GM19452 (cell line): ENCODE measurements around the gene UGT1A8.
"Not testable (repeated sequence)": the region's sequence is repeated elsewhere in the genome, so short reads cannot be mapped to it uniquely, and the experiment has no call there.

Experiments
- ATAC-seq: cut with Tn5 transposase; IDR thresholded peaks from one replicate; pipeline ENCODE4 v1.9.1; 2021; ENCODE audit not compliant: unreplicated experiment

Gene UGT1A8

GRCh38 chr2:233713262-233713615 is 95.8 kb downstream of the UGT1A8 start:
- ATAC-seq, result no peak

DNA sequence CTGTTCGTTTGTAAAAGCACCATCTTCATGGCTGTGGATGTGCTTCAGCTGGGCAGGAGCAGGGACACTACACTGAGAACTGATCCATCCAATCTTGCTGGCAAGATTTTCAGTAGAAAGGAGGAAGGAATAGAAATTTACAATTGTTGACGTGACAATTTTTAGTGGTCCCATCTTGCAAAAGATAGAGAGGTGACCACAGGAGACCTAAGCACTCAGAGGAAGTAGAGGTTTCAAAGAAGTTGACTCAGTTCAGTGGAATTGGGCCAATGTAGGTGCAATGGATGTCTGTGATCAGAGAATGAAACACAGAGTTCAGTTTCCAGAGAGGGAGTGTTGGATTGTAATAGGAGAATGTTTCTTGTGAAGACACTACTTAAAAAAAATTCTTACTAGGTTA is 96.7 kb downstream of the UGT1A8 start:
- ATAC-seq, result no peak

GRCh38 chr2:233718552-233718951 is 101.1 kb downstream of the UGT1A8 start, which contains the start of gene UGT1A4:
UGT1A4 (plus strand) TSS chr2:233718736; CDS start chr2:233718821, 85 bp downstream.
- no peak for ATAC-seq

DNA sequence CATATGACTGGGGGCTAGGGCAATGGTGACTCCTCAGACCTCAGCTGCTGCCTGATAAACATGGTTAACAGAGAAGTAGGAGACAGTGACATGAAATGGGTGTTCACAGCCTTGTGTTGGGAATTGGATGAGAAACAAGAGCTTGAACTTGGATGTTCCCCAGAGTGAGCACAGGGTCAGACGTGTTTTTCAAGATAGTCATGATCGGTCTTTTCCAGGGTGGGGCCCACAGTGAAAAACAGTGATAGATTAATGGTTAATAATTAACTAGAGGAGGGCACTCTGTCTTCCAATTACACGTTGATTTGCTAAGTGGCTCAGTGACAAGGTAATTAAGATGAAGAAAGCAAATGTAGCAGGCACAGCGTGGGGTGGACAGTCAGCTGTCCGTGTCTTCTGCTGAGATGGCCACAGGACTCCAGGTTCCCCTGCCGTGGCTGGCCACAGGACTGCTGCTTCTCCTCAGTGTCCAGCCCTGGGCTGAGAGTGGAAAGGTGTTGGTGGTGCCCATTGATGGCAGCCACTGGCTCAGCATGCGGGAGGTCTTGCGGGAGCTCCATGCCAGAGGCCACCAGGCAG is 111.4 kb downstream of the UGT1A8 start, which contains the start of gene UGT1A3:
UGT1A3 (plus strand) TSS at position 320 of the 579 bp plus-strand sequence; CDS start at position 405, 85 bp downstream.
- no peak for ATAC-seq

GRCh38 chr2:233736868-233737653 is 119.6 kb downstream of the UGT1A8 start:
- not testable (repeated sequence) for ATAC-seq

DNA sequence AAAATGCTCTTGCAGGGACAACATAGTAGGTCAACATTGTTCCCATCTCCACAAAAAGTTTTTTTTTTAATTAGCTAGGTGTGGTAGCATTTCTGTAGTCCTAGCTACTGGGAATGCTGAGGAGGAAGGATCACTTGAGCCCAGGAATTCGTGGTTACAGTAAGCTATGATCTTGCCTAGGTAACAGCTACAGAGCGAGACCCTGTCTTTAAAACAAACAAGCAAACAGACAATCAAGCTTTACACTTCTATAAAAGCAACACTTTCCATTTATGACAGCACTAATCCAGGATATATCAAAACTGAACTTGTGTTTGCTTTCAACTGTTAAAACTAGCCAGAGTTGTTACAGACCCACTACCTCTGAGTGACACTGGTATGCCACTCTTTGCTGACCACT is 123.4 kb downstream of the UGT1A8 start:
- ATAC-seq, result no peak

- no peak for ATAC-seq
These were observed 126.2 kb downstream of the UGT1A8 start for GRCh38 chr2:233743464-233744259.

- ATAC-seq, result no peak
These were observed 127.8 kb downstream of the UGT1A8 start for GRCh38 chr2:233745073-233745755.

GRCh38 chr2:233745838-233746237 is 128.4 kb downstream of the UGT1A8 start:
- ATAC-seq, result not testable (repeated sequence)

DNA sequence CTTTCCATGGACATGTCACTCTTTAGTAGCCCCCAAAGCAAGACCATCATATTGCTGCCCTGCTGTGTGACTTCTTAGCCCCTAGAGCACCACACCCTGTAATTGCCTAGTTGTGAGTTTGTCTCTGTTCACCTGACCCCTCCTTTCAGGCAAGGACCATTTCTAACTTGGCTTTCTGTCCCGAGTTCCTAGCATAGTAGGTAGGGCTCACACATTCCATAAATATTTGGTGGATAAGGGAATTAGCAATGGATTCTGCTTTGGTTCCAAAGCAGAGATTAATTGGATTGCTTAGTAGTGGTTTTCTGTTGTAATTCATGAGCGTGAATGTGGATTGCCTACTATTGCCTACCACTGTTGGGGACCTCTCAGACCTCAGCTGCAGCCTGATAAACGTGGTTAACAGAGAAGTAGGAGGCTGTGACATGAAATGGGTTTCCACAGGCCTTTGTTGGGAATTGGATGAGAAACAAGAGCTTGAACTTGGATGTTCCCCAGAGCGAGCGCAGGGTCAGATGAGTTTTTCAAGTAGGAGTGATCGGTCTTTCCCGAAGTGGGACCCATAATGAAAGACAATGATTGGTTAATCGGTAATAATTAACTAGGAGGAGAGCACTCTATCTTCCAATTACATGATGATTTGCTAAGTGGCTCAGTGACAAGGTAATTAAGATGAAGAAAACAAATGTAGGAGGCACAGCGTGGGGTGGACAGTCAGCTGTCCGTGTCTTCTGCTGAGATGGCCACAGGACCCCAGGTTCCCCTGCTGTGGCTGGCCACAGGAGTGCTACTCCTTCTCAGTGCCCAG is 129.2 kb downstream of the UGT1A8 start:
- ATAC-seq, result no peak

- no peak for ATAC-seq
These were observed 129.8 kb downstream of the UGT1A8 start for GRCh38 chr2:233747283-233747544.

GRCh38 chr2:233750689-233751088 is 133.3 kb downstream of the UGT1A8 start:
- not testable (repeated sequence) for ATAC-seq

DNA sequence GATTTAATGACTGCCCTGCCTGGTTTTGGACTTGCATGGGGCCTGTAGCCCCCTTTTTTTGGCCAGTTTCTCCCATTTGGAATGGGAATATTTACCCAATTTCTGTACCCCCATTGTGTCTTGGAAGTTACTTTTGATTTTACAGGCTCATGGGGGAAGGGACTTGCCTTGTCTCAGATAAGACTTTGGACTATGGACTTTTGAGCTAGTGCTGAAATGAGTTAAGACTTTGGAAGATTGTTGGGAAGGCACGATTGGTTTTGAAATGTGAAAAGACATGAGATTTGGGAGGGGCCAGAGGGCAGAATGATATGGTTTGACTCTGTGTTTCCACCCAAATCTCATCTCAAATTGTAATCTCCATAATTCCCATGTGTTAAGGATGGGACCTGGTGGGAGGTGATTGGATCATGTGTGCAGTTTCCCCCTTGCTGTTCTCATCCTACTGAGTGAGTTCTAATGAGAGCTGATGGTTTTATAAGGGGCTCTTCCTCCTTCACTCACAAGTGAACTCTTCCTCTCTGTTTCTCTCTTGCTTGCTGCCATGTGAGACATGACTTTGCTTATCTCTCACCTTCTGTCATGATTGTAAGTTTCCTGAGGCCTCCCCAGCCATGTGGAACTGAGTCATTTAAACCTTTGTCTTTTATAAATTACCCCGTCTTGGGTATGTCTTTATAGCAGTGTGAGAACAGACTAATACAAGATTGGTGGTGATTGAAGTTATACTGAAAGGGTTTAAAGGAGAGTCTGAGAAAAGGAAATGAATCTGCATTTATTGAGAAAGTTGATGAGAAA is 134.0 kb downstream of the UGT1A8 start:
- not testable (repeated sequence) for ATAC-seq

DNA sequence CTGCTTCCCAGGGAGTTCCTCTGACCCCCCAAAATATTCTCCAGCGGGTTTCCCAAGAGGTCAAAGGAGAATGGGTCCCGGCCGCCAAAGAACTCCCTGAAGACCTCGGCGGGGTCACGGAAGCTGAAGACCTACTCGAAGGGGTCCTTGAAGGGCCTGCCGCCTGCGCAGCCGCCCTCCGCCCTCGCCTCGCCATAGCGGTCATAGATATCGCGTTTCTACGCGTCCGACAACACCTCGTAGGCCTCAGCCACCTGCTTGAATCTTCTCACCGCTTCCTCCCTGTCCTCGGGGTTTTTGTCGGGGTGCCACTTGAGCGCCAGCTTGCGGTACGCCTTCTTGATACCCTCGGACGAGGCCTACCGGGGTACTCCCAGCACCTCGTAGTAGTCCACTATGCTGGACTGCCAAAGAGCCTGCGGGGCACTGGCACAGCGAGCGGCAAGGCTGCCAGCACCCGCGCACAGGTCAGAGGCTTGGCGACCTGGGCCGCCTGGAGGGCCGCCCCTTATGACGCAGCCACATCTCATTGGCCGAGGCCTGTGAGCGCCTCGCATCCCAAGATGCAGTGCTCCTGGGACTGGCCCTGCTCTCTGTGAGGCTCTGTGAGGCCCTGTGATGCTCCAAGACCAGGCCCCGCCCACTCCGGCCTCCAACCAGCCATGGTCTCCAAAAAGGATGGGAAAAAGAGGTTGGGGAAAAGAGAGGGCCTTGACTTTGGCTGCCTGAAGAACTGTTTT is 137.6 kb downstream of the UGT1A8 start:
- ATAC-seq, result no peak

DNA sequence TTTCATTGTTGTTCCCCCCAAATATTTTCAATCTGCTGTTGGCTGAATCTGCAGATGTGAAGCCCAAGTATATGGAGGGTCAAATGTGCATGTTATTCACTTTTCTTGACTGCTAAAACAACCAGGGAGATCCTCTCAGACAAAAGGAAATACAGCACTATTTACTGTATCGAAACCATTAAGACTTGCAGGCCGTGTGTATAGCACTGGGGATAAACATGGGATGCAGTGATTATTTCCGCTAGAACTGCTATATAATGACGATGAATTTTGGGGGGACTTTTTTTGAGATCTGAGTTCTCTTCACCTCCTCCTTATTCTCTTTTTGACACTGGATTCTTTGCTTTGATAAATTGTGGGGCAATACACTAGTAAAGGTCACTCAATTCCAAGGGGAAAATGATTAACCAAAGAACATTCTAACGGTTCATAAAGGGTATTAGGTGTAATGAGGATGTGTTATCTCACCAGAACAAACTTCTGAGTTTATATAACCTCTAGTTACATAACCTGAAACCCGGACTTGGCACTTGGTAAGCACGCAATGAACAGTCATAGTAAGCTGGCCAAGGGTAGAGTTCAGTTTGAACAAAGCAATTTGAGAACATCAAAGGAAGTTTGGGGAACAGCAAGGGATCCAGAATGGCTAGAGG is 139.1 kb downstream of the UGT1A8 start:
- no peak for ATAC-seq

DNA sequence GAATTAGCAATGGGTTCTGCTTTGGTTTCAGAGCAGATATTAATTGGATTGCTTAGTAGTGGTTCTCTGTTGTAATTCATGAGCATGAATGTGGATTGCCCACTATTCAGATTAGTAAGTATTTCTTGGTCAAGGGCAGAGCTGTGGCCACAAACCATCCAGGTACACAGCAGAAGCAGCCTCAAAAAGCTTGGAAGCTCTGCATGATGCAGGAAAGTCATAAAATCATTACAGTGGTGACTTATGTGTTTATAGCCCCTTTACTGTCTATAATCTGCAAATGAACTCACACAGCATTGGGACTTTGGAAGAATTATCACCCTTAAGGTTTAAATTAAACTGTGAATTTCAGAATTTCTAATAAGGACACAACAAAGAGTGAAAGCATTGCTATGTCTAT is 140.7 kb downstream of the UGT1A8 start:
- no peak for ATAC-seq

DNA sequence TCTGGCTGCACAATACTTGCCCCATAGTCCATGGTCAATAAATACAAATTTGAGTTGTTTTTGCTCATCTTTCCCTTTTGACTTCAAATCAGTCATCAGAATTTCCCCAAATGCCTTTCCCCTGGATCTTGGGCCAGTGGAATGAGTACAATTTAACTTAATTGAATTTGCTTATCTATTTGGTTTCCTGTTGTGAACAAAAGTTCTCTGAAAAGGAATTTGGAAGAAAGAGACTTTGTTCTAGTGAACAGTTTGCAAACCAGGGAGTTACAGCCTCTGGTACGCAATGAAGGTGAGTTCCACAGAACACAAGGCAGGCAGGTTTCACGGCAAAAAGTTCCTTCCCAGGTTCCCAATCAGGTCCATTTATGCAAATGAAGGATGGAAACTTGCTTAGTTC is 141.4 kb downstream of the UGT1A8 start:
- no peak for ATAC-seq

GRCh38 chr2:233760043-233760442 is 142.6 kb downstream of the UGT1A8 start, which contains the start of gene UGT1A1:
UGT1A1 (plus strand) TSS chr2:233760270; CDS start chr2:233760288, 18 bp downstream.
- ATAC-seq, result no peak
